Measurements from ENCODE around the gene OVOL3. TPM values are rescaled to one million over a fixed set of nuclear protein-coding genes. Genes with fewer than 3 reads are reported as not detected.

The OVOL3 gene
- total RNA-seq, 2 donors from 2014 or later: not detected

GRCh38 chr19:36149673-36150406, 38.9 kb downstream of the OVOL3 start:
- DNase-seq (peak in 1 of 4 donors; percentile 15), ATAC-seq (no peak)
- 84 to 86% methylated on average over 12 to 13 of the region's 13 CpGs for WGBS, 2 donors
- Histone ChIP-seq H3K4me1 (peaks cover 4% of the 10 kb centered on the region), H3K27ac (no peak overlapping the region), H3K36me3 (replicated peaks in 1 of 2; ENCODE audit: insufficient read depth in 1 of 2, low read depth in 2 of 2) (peaks cover 19 to 35% of the 10 kb centered on the region in 2 donors), H3K4me3 (no peak overlapping the region), H3K27me3 (no peaks in the 10 kb centered on the region), H3K9me3 (no peaks in the 10 kb centered on the region)
- intact Hi-C loops (cut with DNase I): no loop called here
- TF ChIP-seq, protein P1, sequence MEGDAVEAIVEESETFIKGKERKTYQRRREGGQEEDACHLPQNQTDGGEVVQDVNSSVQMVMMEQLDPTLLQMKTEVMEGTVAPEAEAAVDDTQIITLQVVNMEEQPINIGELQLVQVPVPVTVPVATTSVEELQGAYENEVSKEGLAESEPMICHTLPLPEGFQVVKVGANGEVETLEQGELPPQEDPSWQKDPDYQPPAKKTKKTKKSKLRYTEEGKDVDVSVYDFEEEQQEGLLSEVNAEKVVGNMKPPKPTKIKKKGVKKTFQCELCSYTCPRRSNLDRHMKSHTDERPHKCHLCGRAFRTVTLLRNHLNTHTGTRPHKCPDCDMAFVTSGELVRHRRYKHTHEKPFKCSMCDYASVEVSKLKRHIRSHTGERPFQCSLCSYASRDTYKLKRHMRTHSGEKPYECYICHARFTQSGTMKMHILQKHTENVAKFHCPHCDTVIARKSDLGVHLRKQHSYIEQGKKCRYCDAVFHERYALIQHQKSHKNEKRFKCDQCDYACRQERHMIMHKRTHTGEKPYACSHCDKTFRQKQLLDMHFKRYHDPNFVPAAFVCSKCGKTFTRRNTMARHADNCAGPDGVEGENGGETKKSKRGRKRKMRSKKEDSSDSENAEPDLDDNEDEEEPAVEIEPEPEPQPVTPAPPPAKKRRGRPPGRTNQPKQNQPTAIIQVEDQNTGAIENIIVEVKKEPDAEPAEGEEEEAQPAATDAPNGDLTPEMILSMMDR (IDR thresholded peaks at IDR 0.05): no peak
- no peak for TF ChIP-seq POLR2A (IDR thresholded peaks at IDR 0.05)

DNA sequence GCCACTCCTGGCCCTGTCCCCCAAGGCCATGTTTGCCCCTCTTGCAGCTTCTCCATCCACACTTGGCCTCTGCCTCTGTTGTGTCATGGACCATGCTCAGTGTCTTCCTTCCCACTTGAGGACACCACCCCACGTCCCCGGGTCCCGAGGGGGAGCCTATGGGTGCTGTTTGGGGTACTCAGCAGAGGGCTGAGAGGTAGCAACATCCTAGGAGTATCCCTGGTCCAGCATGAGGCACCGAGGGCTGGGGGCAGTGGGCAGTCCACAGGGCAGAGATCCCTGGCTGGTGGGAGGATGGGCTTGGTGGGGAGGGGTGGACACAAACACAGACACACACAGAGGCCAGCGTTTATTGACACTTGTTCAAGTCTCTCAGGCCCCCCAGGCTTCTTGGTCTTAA, 39.6 kb downstream of the OVOL3 start:
- WGBS, 2 donors: 65 to 80% methylated on average over 5 of the region's 5 CpGs
- ATAC-seq (no peak), DNase-seq (no peak)
- peaks cover 18 to 30% of the 10 kb centered on the region in 2 donors for H3K36me3 ChIP-seq (replicated peaks in 1 of 2; ENCODE audit: insufficient read depth in 1 of 2, low read depth in 2 of 2)
- peak overlapping the region in 2 of 4 donors; percentile 68 to 80 for H3K27ac ChIP-seq
- H3K9me3 ChIP-seq: no peaks in the 10 kb centered on the region
- H3K4me1 ChIP-seq: peaks cover 4% of the 10 kb centered on the region
- no peak overlapping the region for H3K4me3 ChIP-seq
- no peaks in the 10 kb centered on the region for H3K27me3 ChIP-seq
- intact Hi-C loops (cut with DNase I): no loop called here
- TF ChIP-seq, protein P1 (IDR thresholded peaks at IDR 0.05): no peak
- no peak for TF ChIP-seq POLR2A (IDR thresholded peaks at IDR 0.05)

GRCh38 chr19:36151144-36152018, 40.4 kb downstream of the OVOL3 start:
- H3K4me3 ChIP-seq: peak overlapping the region in 1 of 2 donors; percentile 31
- H3K27ac ChIP-seq: peak overlapping the region; percentile 56 to 80 (median 73)
- H3K4me1 ChIP-seq: peaks cover 4% of the 10 kb centered on the region
- WGBS, 2 donors: 61 to 64% methylated on average over 32 to 33 of the region's 47 CpGs
- H3K9me3 ChIP-seq: no peaks in the 10 kb centered on the region
- peaks cover 10 to 23% of the 10 kb centered on the region in 2 donors for H3K36me3 ChIP-seq (replicated peaks in 1 of 2; ENCODE audit: insufficient read depth in 1 of 2, low read depth in 2 of 2)
- TF ChIP-seq, protein P1 (IDR thresholded peaks at IDR 0.05): no peak
- peak in 1 of 3 donors; percentile 23 for TF ChIP-seq POLR2A (IDR thresholded peaks at IDR 0.05)
- no peaks in the 10 kb centered on the region for H3K27me3 ChIP-seq
- intact Hi-C loops (cut with DNase I): no loop called here
- ATAC-seq (peak; percentile 48), DNase-seq (peak; percentile 33 to 46 (median 43))

GRCh38 chr19:36152019-36152351, 41.0 kb downstream of the OVOL3 start:
- DNase-seq (no peak), ATAC-seq (peak; percentile 26)
- intact Hi-C loops (cut with DNase I): no loop called here
- H3K9me3 ChIP-seq: no peaks in the 10 kb centered on the region
- TF ChIP-seq, protein P1 (IDR thresholded peaks at IDR 0.05): no peak
- no peak for TF ChIP-seq POLR2A (IDR thresholded peaks at IDR 0.05)
- peak overlapping the region; percentile 56 to 80 (median 73) for H3K27ac ChIP-seq
- peak overlapping the region in 1 of 2 donors; percentile 31 for H3K4me3 ChIP-seq
- no peaks in the 10 kb centered on the region for H3K27me3 ChIP-seq
- 50 to 61% methylated on average over 10 to 11 of the region's 16 CpGs for WGBS, 2 donors
- H3K4me1 ChIP-seq: peaks cover 4% of the 10 kb centered on the region
- H3K36me3 ChIP-seq (replicated peaks in 1 of 2; ENCODE audit: insufficient read depth in 1 of 2, low read depth in 2 of 2): peaks cover 4 to 17% of the 10 kb centered on the region in 2 donors
